HCT116 (cell line): ENCODE results near the gene TYW1. TPM values are rescaled to one million over a fixed set of nuclear protein-coding genes. Genes with fewer than 3 reads are reported as not detected.
"Not testable (repeated sequence)": the region's sequence is repeated elsewhere in the genome, so short reads cannot be mapped to it uniquely, and the experiment has no call there.

Source experiments
- ATAC-seq: fragments of 200-7000 bp; cut with Tn5 transposase; 2 replicates; pipeline ENCODE4 v1.9.1; 2020; ENCODE audit warnings: mild to moderate bottlenecking, moderate library complexity
- BruUV-seq: library from RNA; stranded (reverse); fragments of 400-500 nt; replicated peaks from 2 replicates; lab custom pipeline; 2021; lab: Mats Ljungman, UMichigan
- CTCF ChIA-PET: fragments of 300-600 bp; sonication (Branson Sonifier 250); formaldehyde crosslinking; loops from one replicate; lab custom pipeline; 2021; ENCODE audit warnings: antibody characterized with exemption; lab: Charles Lee
- POLR2A ChIA-PET: fragments of 300-600, 350-600 bp; sonication (Branson Sonifier 250); formaldehyde crosslinking; loops from one replicate; lab custom pipeline; 2021; ENCODE audit warnings: antibody characterized with exemption; lab: Charles Lee
- RAD21 ChIA-PET, 2 experiments: fragments of 300-600 bp; sonication (Branson Sonifier 250); formaldehyde crosslinking; loops; one replicate each; lab custom pipeline; 2023; ENCODE audit warnings: low total read pairs in 2 of 2; ENCODE audit not compliant: uncharacterized antibody in 2 of 2, unreplicated experiment in 2 of 2, low non-redundant PET in 1 of 2; lab: Charles Lee
- DNase-seq: peaks from one replicate; pipeline ENCODE4 v3.0.0-alpha.2; 2010; ENCODE audit warnings: low read depth, low spot score
- H2AFZ ChIP-seq: fragments of 200-600 bp; shearing (Covaris generic), sonication (generic); 2 replicates; pipeline ENCODE4 v1.6.1; 2017; ENCODE audit warnings: low read depth, mixed run types, mixed read lengths, antibody characterized with exemption, low read length; ENCODE audit not compliant: poor library complexity, severe bottlenecking
- H3K27ac ChIP-seq: 2 replicates; pipeline ENCODE4 v1.5.1; 2012; ENCODE audit warnings: low read depth, low read length
- H3K27me3 ChIP-seq: fragments of 200-600 bp; sonication (generic); 2 replicates; pipeline ENCODE4 v1.6.1; 2016; ENCODE audit warnings: mixed run types, low read length, mixed read lengths; ENCODE audit not compliant: insufficient read depth
- H3K36me3 ChIP-seq, 2 experiments: fragments of 200-500 bp in 1 of 2; fragments of 200-600 bp in 1 of 2; sonication (Bioruptor generic) in 1 of 2; sonication (generic) in 1 of 2; 2 replicates each; pipeline versions ENCODE4 v1.5.1 to v1.6.1; 2014 to 2016; ENCODE audit warnings: low read length in 2 of 2, inconsistent platforms in 1 of 2, mixed read lengths in 1 of 2, mixed run types in 1 of 2; ENCODE audit not compliant: insufficient read depth in 2 of 2, control insufficient read depth in 1 of 2
- H3K4me1 ChIP-seq, 2 experiments: fragments of 200-600 bp in 1 of 2; sonication (generic) in 1 of 2; 2 replicates each; pipeline versions ENCODE4 v1.5.1 to v1.6.1; 2012 to 2017; ENCODE audit warnings: low read length in 2 of 2, inconsistent platforms in 1 of 2, mild to moderate bottlenecking in 1 of 2, mixed read lengths in 1 of 2, mixed run types in 1 of 2, moderate library complexity in 1 of 2; ENCODE audit not compliant: insufficient read depth in 2 of 2, control insufficient read depth in 1 of 2
- H3K4me2 ChIP-seq: fragments of 200-600 bp; sonication (generic); 2 replicates; pipeline ENCODE4 v1.6.1; 2017; ENCODE audit warnings: mixed run types, low read length, mixed read lengths
- H3K4me3 ChIP-seq, 2 experiments: fragments of 200-600 bp in 1 of 2; sonication (generic) in 1 of 2; replicated peaks in 1 of 2; 2 replicates each; pipeline ENCODE4 v1.5.1; 2011 to 2016; ENCODE audit warnings: low read length in 2 of 2, control low read depth in 1 of 2, low read depth in 1 of 2, mild to moderate bottlenecking in 1 of 2, mixed read lengths in 1 of 2, mixed run types in 1 of 2
- H3K79me2 ChIP-seq: fragments of 200-600 bp; sonication (generic); 2 replicates; pipeline ENCODE4 v1.6.1; 2017; ENCODE audit warnings: mild to moderate bottlenecking, mixed run types, low read length, moderate library complexity, mixed read lengths; ENCODE audit not compliant: insufficient read depth
- H3K9ac ChIP-seq: fragments of 200-600 bp; sonication (generic); 2 replicates; pipeline ENCODE4 v1.6.1; 2016; ENCODE audit warnings: low read length, mixed read lengths
- H3K9me2 ChIP-seq: fragments of 200-600 bp; sonication (generic), shearing (Covaris generic); 2 replicates; pipeline ENCODE4 v1.6.1; 2017; ENCODE audit warnings: mixed run types, mild to moderate bottlenecking, moderate library complexity; ENCODE audit not compliant: insufficient read depth
- H3K9me3 ChIP-seq, 2 experiments: fragments of 200-500 bp in 1 of 2; fragments of 200-600 bp in 1 of 2; sonication (Bioruptor generic) in 1 of 2; sonication (generic) in 1 of 2; 2 replicates each; pipeline ENCODE4 v1.6.1; 2014 to 2017; ENCODE audit warnings: low read length in 2 of 2, mixed read lengths in 2 of 2, inconsistent platforms in 1 of 2, low read depth in 1 of 2, mild to moderate bottlenecking in 1 of 2, mixed run types in 1 of 2, moderate library complexity in 1 of 2; ENCODE audit not compliant: control insufficient read depth in 1 of 2, insufficient read depth in 1 of 2
- H4K20me1 ChIP-seq: fragments of 200-600 bp; sonication (generic), shearing (Covaris generic); 2 replicates; pipeline ENCODE4 v1.6.1; 2017; ENCODE audit warnings: mixed run types, mild to moderate bottlenecking, moderate library complexity; ENCODE audit not compliant: insufficient read depth
- intact Hi-C: fragments of 100-400 bp; cut with micrococcal nuclease; formaldehyde crosslinking; loops from 2 replicates; pipeline ENCODE4 v1.10.0; 2022
- total RNA-seq: library from RNA; stranded (reverse); gene quantifications from one replicate; pipeline ENCODE4 v1.2.1, GENCODE V29; 2021; ENCODE audit not compliant: unreplicated experiment

Gene TYW1
- total RNA-seq, 1 experiment from 2014 or later, result 16.6 TPM

DNA sequence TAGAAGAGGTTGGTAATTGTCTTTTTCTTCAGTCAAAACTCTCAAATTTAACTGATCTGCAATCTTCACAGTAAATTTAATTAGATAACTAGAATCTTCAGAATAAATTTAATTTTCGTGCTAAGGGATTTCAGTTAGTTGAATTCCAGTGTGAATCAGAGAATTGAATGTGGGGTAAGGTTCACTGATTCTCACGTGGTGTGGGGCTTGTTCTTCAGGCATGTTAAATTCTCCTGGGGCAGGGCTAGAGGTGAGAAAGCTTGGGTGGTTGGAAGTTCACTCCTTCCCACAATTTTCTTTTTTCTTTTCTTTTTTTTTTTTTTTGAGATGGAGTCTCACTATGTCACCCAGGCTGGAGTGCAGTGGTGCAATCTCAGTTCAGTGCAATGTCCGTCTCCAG, 13.0 kb downstream of the TYW1 start:
- H3K9me3 ChIP-seq, POLR2A ChIA-PET, H3K4me1 ChIP-seq, H3K4me2 ChIP-seq, ATAC-seq, H4K20me1 ChIP-seq, DNase-seq, H3K36me3 ChIP-seq, intact Hi-C loops, RAD21 ChIA-PET, H3K27me3 ChIP-seq, CTCF ChIA-PET, H3K4me3 ChIP-seq, H3K27ac ChIP-seq, H3K79me2 ChIP-seq, H3K9me2 ChIP-seq, BruUV-seq, H3K9ac ChIP-seq, H2AFZ ChIP-seq: not testable (repeated sequence)

DNA sequence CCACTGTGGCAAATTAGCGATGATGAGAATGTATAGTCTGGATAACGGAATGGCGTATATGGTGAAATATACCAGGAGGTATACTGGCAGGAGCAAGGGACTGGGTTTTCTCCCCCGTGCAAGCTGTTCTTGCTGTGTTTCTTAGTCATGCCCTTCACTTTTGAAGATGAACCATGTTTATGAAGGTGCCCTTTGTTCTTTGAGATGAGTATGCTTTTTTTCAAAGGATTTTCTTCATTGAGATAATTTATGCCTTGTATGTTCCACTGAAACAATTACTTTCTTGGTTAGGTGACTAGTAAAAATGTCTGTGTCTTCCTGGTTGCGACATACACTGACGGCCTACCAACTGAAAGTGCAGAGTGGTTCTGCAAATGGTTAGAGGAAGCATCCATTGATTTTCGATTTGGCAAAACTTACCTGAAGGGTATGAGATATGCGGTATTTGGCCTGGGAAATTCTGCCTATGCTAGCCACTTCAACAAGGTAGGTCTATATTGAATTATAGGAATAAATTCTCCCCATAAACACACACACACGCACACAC, 17.5 kb downstream of the TYW1 start:
- H3K27me3 ChIP-seq, H3K36me3 ChIP-seq, H3K27ac ChIP-seq, POLR2A ChIA-PET, H3K79me2 ChIP-seq, ATAC-seq, RAD21 ChIA-PET, H3K9ac ChIP-seq, H3K4me1 ChIP-seq, H3K9me2 ChIP-seq, H3K9me3 ChIP-seq, BruUV-seq, intact Hi-C loops, H2AFZ ChIP-seq, H4K20me1 ChIP-seq, CTCF ChIA-PET, H3K4me3 ChIP-seq, H3K4me2 ChIP-seq, DNase-seq: not testable (repeated sequence)

DNA sequence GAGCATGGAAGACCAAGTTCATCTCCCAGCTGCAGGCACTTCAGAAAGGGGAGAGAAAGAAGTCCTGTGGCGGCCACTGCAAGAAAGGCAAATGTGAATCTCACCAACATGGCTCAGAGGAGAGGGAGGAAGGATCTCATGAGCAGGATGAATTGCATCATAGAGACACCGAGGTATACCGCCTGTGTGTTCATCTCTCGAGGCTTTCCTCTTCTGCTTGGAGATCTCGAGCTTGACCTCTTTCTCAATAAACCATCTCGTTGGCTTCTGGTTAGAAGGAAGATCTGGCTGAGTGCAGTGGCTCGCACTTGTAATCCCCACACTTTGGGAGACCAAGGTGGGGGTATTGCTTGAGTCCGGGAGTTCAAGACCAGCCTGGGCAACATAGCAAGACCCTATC, 21.3 kb downstream of the TYW1 start:
- ATAC-seq, POLR2A ChIA-PET, H3K27me3 ChIP-seq, H3K4me3 ChIP-seq, RAD21 ChIA-PET, H3K4me2 ChIP-seq, H3K4me1 ChIP-seq, CTCF ChIA-PET, H3K79me2 ChIP-seq, H3K27ac ChIP-seq, H3K9ac ChIP-seq, intact Hi-C loops, H3K9me3 ChIP-seq, H4K20me1 ChIP-seq, H2AFZ ChIP-seq, DNase-seq, BruUV-seq, H3K9me2 ChIP-seq: not testable (repeated sequence)
- peaks cover 5 to 12% of the 10 kb centered on the region in 2 experiments; a peak in 2 of 4 replicates for H3K36me3 ChIP-seq
